LNCaP clone FGC (cell line): ENCODE results near the gene CCNJ.

Source experiments
- DNase-seq: peaks from one replicate; pipeline ENCODE4 v3.0.0-alpha.2; 2011; ENCODE audit warnings: low read depth
- H3K4me3 ChIP-seq: 2 replicates; pipeline ENCODE4 v1.5.1; 2011; ENCODE audit warnings: mild to moderate bottlenecking, low read depth, low read length, control low read depth
- TF ChIP-seq, protein P1 (sequence below): IDR thresholded peaks from 2 replicates; pipeline ENCODE4 v1.5.1; 2012; ENCODE audit warnings: mild to moderate bottlenecking; ENCODE audit not compliant: control insufficient read depth, insufficient read depth; ENCODE audit errors: extremely low read depth

The CCNJ gene

DNA sequence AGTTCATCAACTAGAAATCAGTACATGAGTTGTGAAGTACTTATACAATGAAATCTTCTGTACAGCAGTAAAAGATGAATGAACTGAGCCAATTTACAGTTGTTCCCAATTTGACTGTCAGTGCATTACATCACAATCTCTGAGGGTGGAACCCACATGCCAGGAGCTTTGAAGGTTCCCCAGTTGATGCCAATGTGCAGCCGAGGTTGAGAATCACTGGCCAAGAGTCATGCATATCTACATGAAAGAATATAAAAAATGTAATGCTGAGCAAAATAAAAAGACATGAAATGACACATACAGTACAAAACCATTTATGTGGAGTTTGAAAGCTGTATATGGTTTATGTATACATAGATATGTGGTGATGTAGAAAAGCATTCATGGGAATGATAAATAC is 22.1 kb upstream of the CCNJ start:
- TF ChIP-seq, protein P1, sequence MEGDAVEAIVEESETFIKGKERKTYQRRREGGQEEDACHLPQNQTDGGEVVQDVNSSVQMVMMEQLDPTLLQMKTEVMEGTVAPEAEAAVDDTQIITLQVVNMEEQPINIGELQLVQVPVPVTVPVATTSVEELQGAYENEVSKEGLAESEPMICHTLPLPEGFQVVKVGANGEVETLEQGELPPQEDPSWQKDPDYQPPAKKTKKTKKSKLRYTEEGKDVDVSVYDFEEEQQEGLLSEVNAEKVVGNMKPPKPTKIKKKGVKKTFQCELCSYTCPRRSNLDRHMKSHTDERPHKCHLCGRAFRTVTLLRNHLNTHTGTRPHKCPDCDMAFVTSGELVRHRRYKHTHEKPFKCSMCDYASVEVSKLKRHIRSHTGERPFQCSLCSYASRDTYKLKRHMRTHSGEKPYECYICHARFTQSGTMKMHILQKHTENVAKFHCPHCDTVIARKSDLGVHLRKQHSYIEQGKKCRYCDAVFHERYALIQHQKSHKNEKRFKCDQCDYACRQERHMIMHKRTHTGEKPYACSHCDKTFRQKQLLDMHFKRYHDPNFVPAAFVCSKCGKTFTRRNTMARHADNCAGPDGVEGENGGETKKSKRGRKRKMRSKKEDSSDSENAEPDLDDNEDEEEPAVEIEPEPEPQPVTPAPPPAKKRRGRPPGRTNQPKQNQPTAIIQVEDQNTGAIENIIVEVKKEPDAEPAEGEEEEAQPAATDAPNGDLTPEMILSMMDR = no peak
- no peak overlapping the region for H3K4me3 ChIP-seq
- DNase-seq = no peak

DNA sequence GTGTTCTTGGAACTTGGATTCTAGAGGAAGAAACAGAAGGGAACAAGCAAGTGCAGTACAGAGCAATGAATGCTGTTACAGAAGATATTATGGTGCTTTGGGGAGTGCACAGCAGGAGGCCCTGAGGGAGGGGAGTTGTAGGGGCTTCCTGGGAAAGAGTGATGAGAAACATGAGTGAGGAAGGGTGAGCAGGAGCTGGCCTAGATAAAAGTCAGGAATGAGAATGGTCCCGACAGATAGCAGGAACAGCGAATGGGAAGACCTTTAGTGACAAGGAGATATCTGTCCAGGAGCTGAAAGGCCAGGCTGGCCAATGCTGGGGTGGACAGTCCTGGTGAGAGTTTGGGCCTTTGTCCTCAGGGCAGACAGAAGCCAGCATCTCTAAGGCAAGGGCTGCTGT is 20.6 kb upstream of the CCNJ start:
- TF ChIP-seq, protein P1 = no peak
- no peak for DNase-seq
- no peak overlapping the region for H3K4me3 ChIP-seq

DNA sequence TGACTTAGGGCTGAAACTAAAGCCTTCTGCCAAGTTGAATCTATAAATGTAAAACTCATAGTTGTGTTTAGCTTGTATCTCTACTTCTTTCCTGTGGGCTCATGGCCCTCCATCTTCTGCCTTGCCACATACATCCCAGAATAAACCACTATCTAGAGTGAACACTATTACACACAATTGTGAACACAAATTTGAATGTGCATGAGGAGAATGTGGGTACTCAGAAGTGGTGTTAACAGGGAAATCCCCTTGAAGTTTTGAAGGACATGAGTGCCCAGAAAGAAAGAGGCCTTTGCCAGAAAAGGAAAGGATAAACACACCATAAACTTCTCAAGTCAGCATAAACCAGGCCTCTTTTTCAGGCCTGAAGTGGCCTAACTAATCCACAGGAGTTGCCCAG is 20.2 kb upstream of the CCNJ start:
- TF ChIP-seq, protein P1 = no peak
- DNase-seq = no peak
- H3K4me3 ChIP-seq = no peak overlapping the region

DNA sequence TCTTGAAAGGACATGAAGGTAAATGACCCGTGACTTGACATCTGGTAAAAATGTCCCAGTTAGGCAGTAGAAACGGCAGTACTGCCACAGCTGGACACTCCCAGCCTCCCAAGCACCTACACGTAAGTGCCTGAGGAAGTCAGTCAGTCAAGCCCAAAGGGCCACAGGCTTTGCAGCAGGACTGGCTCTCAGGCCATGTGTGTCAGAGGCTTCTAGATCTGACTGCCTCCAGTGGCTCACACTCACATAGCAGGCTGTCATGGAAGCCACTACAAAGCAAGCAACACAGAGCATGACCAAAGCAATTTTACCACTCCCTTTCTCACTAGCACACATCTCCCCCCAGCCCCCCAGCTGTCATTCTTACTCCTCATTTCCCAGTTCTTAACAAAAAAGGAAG is 17.8 kb upstream of the CCNJ start:
- no peak overlapping the region for H3K4me3 ChIP-seq
- TF ChIP-seq, protein P1 = 0 out of 2 replicates have a peak, but pooled peaks have one; percentile 17
- no peak for DNase-seq

DNA sequence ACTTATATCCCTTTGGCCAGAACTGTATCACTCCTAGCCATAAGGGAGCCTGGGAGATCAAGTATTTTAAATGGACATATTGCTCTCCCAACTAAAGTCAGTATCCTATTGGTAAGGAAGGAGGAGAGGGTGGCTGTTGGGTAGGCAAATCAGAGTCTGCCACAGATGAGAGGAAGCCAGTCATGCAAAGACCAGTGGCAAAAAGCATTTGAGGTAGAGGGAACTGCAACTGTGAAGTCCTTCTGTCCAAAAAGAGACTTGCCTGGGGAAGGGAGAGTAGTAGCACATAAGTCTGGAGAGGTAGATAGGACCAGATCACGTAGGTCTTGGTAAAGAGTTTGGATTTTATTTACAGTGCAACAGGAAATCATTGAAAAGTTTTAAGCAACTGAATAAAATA is 8.8 kb upstream of the CCNJ start:
- TF ChIP-seq, protein P1 = no peak
- DNase-seq = no peak
- H3K4me3 ChIP-seq = no peak overlapping the region

DNA sequence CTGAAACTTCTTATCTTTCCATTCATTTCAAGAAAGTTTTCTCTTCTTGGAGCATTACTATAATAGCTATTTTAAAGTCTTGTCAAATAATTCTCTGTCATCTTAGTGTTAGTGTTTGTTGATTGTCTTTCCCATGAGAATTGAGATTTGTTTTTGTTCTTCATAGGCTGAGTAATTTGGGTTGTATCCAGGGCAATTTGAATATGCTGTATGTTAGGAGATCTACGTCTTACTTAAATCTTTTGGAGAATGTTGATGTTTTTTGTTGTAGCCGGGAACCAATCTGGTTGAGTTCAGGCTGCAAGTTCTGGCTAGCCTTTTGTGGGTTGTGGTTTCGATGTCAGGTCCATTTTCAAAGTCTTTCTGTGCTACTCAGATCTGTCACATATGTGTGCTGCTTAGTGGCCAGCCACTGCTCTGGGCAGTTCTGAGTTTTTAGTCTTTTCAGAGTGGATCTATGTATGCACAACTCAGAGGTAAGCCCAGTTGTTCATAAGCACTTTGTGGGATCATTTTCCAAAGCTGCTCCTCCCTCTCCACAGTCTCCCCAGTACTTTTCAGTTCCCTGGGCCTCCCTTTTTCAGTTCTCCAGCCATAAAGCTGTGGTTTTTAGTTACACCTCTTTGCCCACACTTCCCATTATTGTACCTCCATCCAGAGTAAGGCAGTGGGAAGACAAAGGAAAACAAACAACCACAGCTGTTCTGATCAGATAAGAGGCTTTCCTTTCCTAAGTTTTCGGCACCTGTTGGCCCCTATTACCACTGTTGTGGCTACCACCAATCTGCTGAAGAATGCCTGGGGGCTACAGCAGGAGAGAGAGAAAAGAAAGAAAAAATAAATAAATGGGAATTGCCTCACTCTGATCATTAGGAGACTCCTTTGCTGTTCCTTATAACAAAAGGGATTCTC is 4.7 kb upstream of the CCNJ start:
- TF ChIP-seq, protein P1 = no peak
- DNase-seq = no peak

DNA sequence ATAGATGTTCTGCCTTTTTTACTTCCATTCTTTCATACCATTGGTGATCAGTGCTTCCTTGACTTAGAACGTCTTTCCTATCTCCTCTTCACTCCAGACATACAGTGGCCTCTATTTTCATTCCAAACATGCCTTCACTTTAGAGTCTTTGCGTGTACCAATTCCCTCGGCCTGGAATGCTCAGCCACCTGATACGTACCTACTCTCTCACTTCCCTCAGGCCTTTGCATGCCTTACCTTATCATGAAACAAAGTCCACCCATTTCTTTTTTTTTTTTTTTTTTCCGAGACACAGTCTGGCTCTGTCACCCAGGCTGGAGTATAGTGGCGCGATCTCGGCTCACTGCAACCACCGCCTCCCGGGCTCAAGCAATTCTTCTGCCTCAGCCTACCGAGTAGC is 2.2 kb upstream of the CCNJ start:
- TF ChIP-seq, protein P1 = no peak
- no peak for DNase-seq
- H3K4me3 ChIP-seq = no peak overlapping the region

More for the DNA sequence above, 4.7 kb upstream of the CCNJ start:
- H3K4me3 ChIP-seq = no peak overlapping the region
